HG02623 (cell line): ENCODE data around the gene SORBS2.

ENCODE experiments used
- ATAC-seq: cut with Tn5 transposase; IDR thresholded peaks from one replicate; pipeline ENCODE4 v1.9.1; 2021; ENCODE audit warnings: moderate library complexity; ENCODE audit not compliant: unreplicated experiment

SORBS2 gene

GRCh38 chr4:185536411-185536709, 275.6 kb downstream of the SORBS2 start:
- ATAC-seq, result no peak

- no peak for ATAC-seq
Observed at GRCh38 chr4:185535612-185536410, 276.2 kb downstream of the SORBS2 start.
